ENCODE results near the gene IL6ST. TPM values are rescaled to one million over a fixed set of nuclear protein-coding genes. Genes with fewer than 3 reads are reported as not detected.
"Not testable (repeated sequence)": the region's sequence is repeated elsewhere in the genome, so short reads cannot be mapped to it uniquely, and the experiment has no call there.

The IL6ST gene
- total RNA-seq, 3 donors from 2014 or later = 78.0 to 209 (median 126) TPM

GRCh38 chr5:56019306-56020272, 24.8 kb upstream of the IL6ST start:
- no peak overlapping the region for H3K4me3 ChIP-seq
- intact Hi-C loops (cut with DNase I, micrococcal nuclease) = no loop called here
- no peak for DNase-seq
- no peaks in the 10 kb centered on the region for H3K36me3 ChIP-seq (ENCODE audit: low read depth)
- ATAC-seq = no peak
- no peaks in the 10 kb centered on the region for H3K9me3 ChIP-seq
- TF ChIP-seq CTCF (IDR thresholded peaks at IDR 0.05) = no peak
- no peaks in the 10 kb centered on the region for H3K4me1 ChIP-seq (ENCODE audit: low read depth)

- H3K4me3 ChIP-seq = no peak overlapping the region
- H3K36me3 ChIP-seq (ENCODE audit: low read depth) = no peaks in the 10 kb centered on the region
- ATAC-seq = no peak
- no peak for TF ChIP-seq CTCF (IDR thresholded peaks at IDR 0.05)
- no peak for DNase-seq
- no peaks in the 10 kb centered on the region for H3K4me1 ChIP-seq (ENCODE audit: low read depth)
- intact Hi-C loops (cut with DNase I, micrococcal nuclease) = no loop called here
- no peaks in the 10 kb centered on the region for H3K9me3 ChIP-seq
Measured at GRCh38 chr5:56018832-56019231, 24.1 kb upstream of the IL6ST start.

- H3K4me1 ChIP-seq (ENCODE audit: low read depth); H3K4me3 ChIP-seq; ATAC-seq; H3K9me3 ChIP-seq; H3K36me3 ChIP-seq (ENCODE audit: low read depth); DNase-seq; intact Hi-C loops (cut with DNase I, micrococcal nuclease): not testable (repeated sequence)
Measured at GRCh38 chr5:56014701-56015100, 19.9 kb upstream of the IL6ST start.

GRCh38 chr5:56013939-56014338, 19.2 kb upstream of the IL6ST start:
- intact Hi-C loops (cut with DNase I, micrococcal nuclease); H3K4me1 ChIP-seq (ENCODE audit: low read depth); H3K36me3 ChIP-seq (ENCODE audit: low read depth); H3K9me3 ChIP-seq; H3K4me3 ChIP-seq; ATAC-seq; DNase-seq: not testable (repeated sequence)

GRCh38 chr5:56012281-56012963, 17.7 kb upstream of the IL6ST start:
- TF ChIP-seq CTCF (IDR thresholded peaks at IDR 0.05) = no peak
- no peak overlapping the region for H3K4me3 ChIP-seq
- intact Hi-C loops (cut with DNase I, micrococcal nuclease) = no loop called here
- H3K9me3 ChIP-seq = no peaks in the 10 kb centered on the region
- peak in 1 of 3 donors; percentile 24 for DNase-seq
- peak; percentile 54 for ATAC-seq
- H3K36me3 ChIP-seq (ENCODE audit: low read depth) = no peaks in the 10 kb centered on the region
- H3K4me1 ChIP-seq (ENCODE audit: low read depth) = no peaks in the 10 kb centered on the region

- no peak for TF ChIP-seq CTCF (IDR thresholded peaks at IDR 0.05)
- intact Hi-C loops (cut with DNase I, micrococcal nuclease) = no loop called here
- no peaks in the 10 kb centered on the region for H3K36me3 ChIP-seq (ENCODE audit: low read depth)
- H3K9me3 ChIP-seq = no peaks in the 10 kb centered on the region
- ATAC-seq = peak; percentile 14
- H3K4me1 ChIP-seq (ENCODE audit: low read depth) = no peaks in the 10 kb centered on the region
- DNase-seq = no peak
- H3K4me3 ChIP-seq = no peak overlapping the region
Measured at GRCh38 chr5:56011835-56012234, 17.1 kb upstream of the IL6ST start.

Measured in mucosa of descending colon (tissue), 3 donors.